GM19023 (cell line): ENCODE measurements around the gene RCL1.
A peak's percentile ranks its signal among the peaks of the same experiment; 100 is the strongest.
"Not testable (repeated sequence)": the region's sequence is repeated elsewhere in the genome, so short reads cannot be mapped to it uniquely, and the experiment has no call there.

Experiments
- ATAC-seq: cut with Tn5 transposase; IDR thresholded peaks from one replicate; pipeline ENCODE4 v1.9.1; 2021; ENCODE audit warnings: mild to moderate bottlenecking, moderate library complexity; ENCODE audit not compliant: unreplicated experiment

Gene RCL1

GRCh38 chr9:4865681-4866080, 72.9 kb downstream of the RCL1 start:
- no peak for ATAC-seq

DNA sequence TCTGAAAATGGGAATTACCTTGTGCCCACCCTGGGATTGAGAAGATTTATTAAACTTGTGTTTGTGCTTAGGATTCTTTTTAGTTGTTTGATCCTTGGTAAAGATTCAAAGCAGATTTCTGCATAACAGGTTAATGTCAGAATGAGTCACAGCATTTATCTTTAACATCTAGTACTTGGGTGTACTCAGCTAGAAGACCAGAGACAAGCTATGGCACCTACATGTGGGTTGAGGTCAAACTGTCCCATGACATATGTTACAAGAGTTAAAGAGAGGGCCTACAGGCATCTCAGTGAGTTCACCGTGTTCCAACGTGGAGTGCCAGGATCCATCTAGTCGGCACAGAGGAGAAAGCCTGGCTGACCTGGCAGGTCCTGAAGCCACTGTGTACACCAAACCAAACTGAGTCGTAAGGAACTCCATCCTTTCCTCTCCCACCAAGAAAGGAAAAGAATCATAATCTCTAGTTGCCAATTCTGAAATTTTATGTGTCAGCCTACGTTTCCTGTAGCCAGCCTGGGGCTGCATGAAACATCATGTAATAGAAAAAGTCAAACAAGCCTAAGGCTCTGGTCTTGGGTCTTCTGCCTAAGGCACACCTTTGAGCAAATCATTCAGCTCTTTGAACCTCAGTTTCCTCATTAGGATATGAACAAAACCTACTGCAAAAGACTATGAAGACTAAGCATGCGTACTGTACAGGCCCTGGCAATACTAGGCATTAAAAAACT, 73.7 kb downstream of the RCL1 start:
- ATAC-seq: no peak

- no peak for ATAC-seq
Measured at GRCh38 chr9:4873066-4873465, 80.3 kb downstream of the RCL1 start.

DNA sequence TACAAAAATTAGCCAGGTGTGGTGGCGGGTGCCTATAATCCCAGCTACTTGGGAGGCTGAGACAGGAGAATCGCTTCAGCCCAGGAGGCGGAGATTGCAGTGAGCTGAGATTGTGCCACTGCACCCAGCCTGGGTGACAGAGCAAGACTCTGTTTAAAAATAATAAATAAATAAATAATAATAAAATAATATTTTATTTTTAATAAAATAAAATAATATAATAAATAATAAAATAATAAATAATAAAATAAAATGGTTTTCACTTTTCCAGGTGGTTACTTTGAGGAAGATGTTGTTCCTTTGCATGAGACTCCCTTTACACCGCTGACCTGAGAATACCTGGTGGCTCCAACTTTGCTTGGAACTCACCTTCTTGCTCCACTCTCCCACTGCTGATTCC, 82.8 kb downstream of the RCL1 start:
- no peak for ATAC-seq

DNA sequence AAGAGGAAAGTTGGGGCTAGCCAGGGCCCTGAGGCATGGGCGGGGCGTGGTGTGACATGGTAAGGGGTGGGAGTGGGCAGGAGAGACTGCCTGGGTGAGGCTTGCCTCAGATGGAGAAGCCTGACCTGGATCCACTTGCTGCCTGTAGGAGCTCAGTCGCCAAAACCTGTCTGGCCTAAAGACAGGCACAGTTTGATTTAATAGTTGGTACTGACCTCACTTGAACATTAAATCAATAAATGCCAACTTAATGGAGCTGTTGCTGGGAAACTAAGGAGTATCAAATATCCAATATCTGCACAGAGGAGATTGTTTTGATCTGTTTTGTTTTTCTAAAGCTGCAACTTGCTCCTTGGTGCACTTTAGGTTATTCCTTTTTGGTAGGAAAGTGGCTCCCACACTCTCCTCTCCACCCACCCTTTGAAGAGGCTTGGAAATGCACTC, 86.4 kb downstream of the RCL1 start:
- no peak for ATAC-seq

- ATAC-seq: no peak
Measured at GRCh38 chr9:4883326-4883873, 90.7 kb downstream of the RCL1 start.

DNA sequence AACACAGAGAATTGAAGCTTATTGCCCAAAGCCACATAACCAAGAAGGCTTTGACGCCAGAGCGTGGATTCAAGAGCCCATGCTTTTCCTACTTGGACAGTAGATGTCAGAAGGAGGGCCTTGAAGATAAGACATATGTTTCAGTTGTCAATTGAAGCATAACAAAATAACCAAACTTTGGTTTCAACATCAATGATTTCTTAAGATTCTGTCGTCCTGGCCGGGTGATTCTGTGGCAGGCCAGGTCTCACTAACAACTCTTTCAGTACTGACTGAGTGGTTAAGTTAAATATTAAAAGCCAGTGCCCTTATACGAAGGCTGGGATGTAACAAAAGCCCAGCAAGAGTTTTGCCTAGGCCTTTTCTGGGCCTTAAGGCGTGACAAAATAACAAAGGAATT, 94.0 kb downstream of the RCL1 start:
- peak; percentile 90 for ATAC-seq

GRCh38 chr9:4887556-4887955, 94.8 kb downstream of the RCL1 start:
- no peak for ATAC-seq

DNA sequence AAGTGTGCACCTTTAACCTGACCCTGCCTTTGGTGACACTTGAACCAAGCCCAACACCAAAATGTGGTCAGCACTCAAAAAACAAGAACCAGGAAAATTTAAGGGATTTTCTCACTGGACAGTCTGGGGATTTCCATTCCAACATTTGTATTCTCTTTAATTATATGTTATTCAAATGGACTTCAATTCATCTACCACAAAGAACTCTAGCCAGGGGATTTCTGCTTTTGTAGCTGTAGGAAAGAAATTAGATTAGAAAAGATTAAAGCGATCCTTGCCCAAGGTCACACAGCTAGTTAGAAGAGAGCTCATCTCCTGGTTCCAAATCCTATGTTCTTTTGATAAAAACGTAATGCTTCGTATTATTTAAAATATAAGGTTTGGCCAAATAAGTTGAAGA, 97.5 kb downstream of the RCL1 start:
- ATAC-seq: no peak

GRCh38 chr9:4890929-4891328, 98.2 kb downstream of the RCL1 start:
- ATAC-seq: no peak

DNA sequence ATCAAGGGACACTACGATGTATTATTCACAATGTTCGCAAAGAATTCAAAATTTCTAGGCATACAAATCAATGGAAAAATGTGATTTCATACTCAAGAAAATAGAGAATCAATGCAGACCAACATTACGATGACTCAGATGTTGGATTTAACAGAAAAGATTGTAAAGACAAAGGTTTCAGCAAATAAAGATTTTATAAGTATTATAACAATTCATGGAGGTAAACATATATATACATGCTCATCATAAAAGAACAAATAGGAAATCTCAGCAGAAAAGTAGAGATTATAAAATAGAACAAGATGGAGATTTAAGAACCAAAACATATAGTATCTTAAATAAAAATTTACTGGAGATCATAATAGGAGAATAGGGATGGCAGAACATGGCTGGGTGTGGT, 98.9 kb downstream of the RCL1 start:
- no peak for ATAC-seq

DNA sequence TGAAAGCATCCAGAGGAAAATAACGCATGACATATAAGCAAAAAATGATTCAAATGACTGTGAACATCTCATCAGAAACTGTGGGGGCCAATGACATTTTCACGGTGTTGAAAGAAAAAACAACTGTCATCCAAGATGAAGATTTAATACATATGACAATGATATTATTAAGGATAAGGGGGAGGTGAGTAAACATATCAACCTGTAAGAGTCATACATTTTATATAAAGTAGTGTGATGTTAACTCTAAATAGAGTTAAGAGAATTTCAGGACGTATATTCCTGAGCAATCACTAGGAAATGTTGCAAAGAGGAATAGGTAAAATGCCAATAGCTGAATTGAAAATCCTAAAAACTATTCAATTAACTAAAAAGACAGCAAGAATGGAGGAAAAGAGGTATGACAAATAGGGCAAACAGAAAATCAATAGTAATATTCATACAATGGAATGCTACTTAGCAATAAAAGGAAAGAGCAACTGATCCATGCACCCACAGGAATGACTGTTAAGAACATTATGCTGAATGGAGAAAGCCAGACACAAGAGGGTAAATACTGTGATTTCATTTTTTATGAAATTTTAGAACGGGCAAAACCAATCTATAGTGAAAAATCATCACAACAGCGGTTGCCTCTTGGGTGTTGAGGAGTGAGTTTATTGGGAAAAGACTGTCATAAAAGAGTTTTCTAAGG, 99.9 kb downstream of the RCL1 start:
- ATAC-seq: no peak

DNA sequence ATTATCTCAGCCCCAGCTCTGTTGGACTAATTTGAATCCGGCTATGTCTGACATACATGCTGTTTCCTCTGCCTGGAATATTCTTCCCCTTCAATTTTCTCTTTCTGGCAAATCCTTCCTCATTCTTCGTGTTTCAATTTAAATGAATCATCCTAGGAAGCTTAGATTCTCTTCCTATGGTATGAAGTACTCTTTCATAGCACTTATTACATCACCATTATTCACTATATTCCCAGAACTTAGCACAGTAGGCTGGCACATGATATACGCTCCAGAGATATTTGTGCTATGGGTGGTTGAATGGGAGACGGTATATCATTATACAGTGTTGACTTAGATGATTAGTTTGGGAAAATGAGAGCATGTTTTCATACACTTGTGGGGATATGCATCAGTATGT, 101.3 kb downstream of the RCL1 start:
- no peak for ATAC-seq

- not testable (repeated sequence) for ATAC-seq
Measured at GRCh38 chr9:4899853-4900252, 107.1 kb downstream of the RCL1 start.

DNA sequence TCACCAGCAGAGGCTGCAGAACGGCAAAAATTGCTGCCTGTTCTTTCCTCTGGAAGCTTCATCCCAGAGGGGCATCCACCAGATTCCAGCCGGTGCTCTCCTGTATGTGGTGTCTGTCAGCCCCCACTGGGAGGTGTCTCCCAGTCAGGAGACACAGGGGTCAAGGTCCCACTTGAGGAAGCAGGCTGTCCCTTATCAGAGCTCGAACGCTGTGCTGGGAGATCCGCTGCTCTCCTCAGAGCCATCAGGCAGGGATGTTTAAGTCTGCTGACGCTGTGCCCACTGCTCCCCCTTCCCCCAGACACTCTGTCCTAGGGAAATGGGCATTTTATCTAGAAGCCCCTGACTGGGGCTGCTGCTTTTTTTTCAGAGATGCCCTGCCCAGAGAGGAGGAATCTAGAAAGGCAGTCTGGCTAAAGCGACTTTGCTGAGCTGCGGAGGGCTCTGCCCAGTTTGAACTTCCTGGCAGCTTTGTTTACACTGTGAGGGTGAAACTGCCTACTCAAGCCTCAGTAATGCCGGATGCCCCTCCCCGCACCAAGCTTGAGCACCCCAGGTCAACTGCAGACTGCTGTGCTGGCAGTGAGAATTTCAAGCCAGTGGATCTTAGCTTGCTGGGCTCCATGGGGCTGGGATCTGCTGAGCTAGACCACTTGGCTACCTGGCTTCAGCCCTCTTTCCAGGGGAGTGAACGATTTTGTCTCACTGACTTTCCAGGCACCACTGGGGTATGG, 108.8 kb downstream of the RCL1 start:
- ATAC-seq: not testable (repeated sequence)

DNA sequence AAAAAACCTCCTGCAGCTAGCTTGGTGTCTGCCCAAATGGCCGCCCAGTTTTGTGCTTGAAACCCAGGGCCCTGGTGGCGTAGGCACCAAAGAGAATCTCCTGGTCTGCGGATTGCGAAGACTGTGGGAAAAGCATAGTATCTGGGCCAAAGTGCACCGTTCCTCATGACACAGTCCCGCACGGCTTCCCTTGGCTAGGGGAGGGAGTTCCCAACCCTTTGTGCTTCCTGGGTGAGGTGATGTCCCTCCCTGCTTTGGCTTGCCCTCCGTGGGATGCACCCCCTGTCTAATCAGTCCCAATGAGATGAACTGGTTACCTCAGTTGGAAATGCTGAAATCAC, 109.4 kb downstream of the RCL1 start:
- no peak for ATAC-seq

GRCh38 chr9:4904322-4905134, 111.8 kb downstream of the RCL1 start:
- ATAC-seq: no peak

GRCh38 chr9:4905135-4905490, 112.4 kb downstream of the RCL1 start:
- ATAC-seq: no peak
